ENCODE results near the gene MAP1A.
"Not testable (repeated sequence)": the region's sequence is repeated elsewhere in the genome, so short reads cannot be mapped to it uniquely, and the experiment has no call there.

MAP1A gene

GRCh38 chr15:43529141-43529540 lies 11.7 kb downstream of the MAP1A start:
- no peak overlapping the region for H3K4me3 ChIP-seq (ENCODE audit: low read depth, low read length)
- DNase-seq (ENCODE audit: low read depth), result no peak
- TF ChIP-seq, protein P1, sequence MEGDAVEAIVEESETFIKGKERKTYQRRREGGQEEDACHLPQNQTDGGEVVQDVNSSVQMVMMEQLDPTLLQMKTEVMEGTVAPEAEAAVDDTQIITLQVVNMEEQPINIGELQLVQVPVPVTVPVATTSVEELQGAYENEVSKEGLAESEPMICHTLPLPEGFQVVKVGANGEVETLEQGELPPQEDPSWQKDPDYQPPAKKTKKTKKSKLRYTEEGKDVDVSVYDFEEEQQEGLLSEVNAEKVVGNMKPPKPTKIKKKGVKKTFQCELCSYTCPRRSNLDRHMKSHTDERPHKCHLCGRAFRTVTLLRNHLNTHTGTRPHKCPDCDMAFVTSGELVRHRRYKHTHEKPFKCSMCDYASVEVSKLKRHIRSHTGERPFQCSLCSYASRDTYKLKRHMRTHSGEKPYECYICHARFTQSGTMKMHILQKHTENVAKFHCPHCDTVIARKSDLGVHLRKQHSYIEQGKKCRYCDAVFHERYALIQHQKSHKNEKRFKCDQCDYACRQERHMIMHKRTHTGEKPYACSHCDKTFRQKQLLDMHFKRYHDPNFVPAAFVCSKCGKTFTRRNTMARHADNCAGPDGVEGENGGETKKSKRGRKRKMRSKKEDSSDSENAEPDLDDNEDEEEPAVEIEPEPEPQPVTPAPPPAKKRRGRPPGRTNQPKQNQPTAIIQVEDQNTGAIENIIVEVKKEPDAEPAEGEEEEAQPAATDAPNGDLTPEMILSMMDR (conservative IDR thresholded peaks at IDR 0.05; ENCODE audit: low read depth, low read length), result no peak

GRCh38 chr15:43529587-43530345 lies 12.4 kb downstream of the MAP1A start:
- no peak overlapping the region for H3K4me3 ChIP-seq (ENCODE audit: low read depth, low read length)
- DNase-seq (ENCODE audit: low read depth), result no peak
- TF ChIP-seq, protein P1 (conservative IDR thresholded peaks at IDR 0.05; ENCODE audit: low read depth, low read length), result no peak

GRCh38 chr15:43531018-43531670 lies 13.7 kb downstream of the MAP1A start:
- H3K4me3 ChIP-seq (ENCODE audit: low read depth, low read length), result no peak overlapping the region
- TF ChIP-seq, protein P1 (conservative IDR thresholded peaks at IDR 0.05; ENCODE audit: low read depth, low read length), result no peak
- DNase-seq (ENCODE audit: low read depth), result peak; percentile 38

DNA sequence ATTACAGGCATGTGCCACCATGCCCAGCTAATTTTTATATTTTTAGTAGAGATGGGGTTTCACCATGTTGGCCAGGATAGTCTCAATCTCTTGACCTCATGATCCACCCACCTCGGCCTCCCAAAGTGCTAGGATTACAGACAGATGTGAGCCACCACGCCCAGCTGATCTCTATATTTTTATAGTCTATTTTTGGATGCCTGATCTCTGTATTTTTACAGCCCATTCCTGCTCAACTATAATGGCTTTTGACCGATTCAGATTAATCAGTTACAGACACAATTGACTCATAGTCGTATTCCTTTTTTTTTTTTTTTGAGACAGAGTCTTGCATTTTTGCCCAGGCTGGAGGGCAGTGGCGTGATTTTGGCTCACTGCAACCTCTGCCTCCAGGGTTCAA lies 15.4 kb downstream of the MAP1A start:
- DNase-seq (ENCODE audit: low read depth); H3K4me3 ChIP-seq (ENCODE audit: low read depth, low read length): not testable (repeated sequence)

- TF ChIP-seq, protein P1 (conservative IDR thresholded peaks at IDR 0.05; ENCODE audit: low read depth, low read length), result no peak
Measured at GRCh38 chr15:43534897-43535296, 17.5 kb downstream of the MAP1A start.

GRCh38 chr15:43538091-43538490 lies 20.7 kb downstream of the MAP1A start:
- no peak overlapping the region for H3K4me3 ChIP-seq (ENCODE audit: low read depth, low read length)
- no peak for DNase-seq (ENCODE audit: low read depth)
- TF ChIP-seq, protein P1 (conservative IDR thresholded peaks at IDR 0.05; ENCODE audit: low read depth, low read length), result no peak

More at GRCh38 chr15:43534897-43535296, 17.5 kb downstream of the MAP1A start:
- no peak for DNase-seq (ENCODE audit: low read depth)
- H3K4me3 ChIP-seq (ENCODE audit: low read depth, low read length), result no peak overlapping the region

- peak; percentile 26 for DNase-seq (ENCODE audit: low read depth)
- TF ChIP-seq, protein P1 (conservative IDR thresholded peaks at IDR 0.05; ENCODE audit: low read depth, low read length), result no peak
- no peak overlapping the region for H3K4me3 ChIP-seq (ENCODE audit: low read depth, low read length)
Measured at GRCh38 chr15:43541785-43542184, 24.4 kb downstream of the MAP1A start.

Measured in choroid plexus epithelial cell (primary cell).